ENCODE results near the gene SLC13A4. TPM values are rescaled to one million over a fixed set of nuclear protein-coding genes. Genes with fewer than 3 reads are reported as not detected.

Gene SLC13A4
- total RNA-seq, 1 donor from 2014 or later = not detected

DNA sequence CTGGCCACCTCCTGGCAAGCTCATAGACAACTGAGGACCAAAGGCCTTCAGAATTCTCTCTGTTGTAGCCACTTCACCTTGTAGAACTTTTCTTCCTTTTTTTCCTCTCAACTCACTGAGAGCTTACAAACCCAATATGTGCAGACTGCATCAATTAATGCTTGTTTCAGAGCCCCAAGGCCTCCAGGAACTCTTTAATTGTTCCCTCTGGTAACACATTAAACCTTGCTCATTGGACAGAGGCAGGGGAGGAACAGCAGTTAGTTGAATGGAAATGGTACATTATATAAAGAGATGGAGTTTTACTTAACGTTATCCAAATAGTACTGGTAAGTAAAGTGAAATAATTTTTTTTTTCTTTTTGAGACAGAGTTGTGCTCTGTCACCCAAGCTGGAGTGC lies 40.5 kb downstream of the SLC13A4 start:
- H3K27ac ChIP-seq = no peak overlapping the region
- DNase-seq (ENCODE audit: extremely low spot score in 2 of 2) = no peak
- intact Hi-C loops (cut with DNase I) = no loop called here
- H3K27me3 ChIP-seq = no peaks in the 10 kb centered on the region
- peaks cover 14% of the 10 kb centered on the region for H3K4me1 ChIP-seq
- no peaks in the 10 kb centered on the region for H3K9me3 ChIP-seq
- peaks cover 0 to 20% of the 10 kb centered on the region in 2 donors for H3K36me3 ChIP-seq
- no peak overlapping the region for H3K4me3 ChIP-seq
- TF ChIP-seq, protein P1, sequence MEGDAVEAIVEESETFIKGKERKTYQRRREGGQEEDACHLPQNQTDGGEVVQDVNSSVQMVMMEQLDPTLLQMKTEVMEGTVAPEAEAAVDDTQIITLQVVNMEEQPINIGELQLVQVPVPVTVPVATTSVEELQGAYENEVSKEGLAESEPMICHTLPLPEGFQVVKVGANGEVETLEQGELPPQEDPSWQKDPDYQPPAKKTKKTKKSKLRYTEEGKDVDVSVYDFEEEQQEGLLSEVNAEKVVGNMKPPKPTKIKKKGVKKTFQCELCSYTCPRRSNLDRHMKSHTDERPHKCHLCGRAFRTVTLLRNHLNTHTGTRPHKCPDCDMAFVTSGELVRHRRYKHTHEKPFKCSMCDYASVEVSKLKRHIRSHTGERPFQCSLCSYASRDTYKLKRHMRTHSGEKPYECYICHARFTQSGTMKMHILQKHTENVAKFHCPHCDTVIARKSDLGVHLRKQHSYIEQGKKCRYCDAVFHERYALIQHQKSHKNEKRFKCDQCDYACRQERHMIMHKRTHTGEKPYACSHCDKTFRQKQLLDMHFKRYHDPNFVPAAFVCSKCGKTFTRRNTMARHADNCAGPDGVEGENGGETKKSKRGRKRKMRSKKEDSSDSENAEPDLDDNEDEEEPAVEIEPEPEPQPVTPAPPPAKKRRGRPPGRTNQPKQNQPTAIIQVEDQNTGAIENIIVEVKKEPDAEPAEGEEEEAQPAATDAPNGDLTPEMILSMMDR (IDR thresholded peaks at IDR 0.05) = no peak
- no peak for TF ChIP-seq POLR2AphosphoS5 (IDR thresholded peaks at IDR 0.05; ENCODE audit: insufficient read depth in 1 of 2, low read depth in 1 of 2)

DNA sequence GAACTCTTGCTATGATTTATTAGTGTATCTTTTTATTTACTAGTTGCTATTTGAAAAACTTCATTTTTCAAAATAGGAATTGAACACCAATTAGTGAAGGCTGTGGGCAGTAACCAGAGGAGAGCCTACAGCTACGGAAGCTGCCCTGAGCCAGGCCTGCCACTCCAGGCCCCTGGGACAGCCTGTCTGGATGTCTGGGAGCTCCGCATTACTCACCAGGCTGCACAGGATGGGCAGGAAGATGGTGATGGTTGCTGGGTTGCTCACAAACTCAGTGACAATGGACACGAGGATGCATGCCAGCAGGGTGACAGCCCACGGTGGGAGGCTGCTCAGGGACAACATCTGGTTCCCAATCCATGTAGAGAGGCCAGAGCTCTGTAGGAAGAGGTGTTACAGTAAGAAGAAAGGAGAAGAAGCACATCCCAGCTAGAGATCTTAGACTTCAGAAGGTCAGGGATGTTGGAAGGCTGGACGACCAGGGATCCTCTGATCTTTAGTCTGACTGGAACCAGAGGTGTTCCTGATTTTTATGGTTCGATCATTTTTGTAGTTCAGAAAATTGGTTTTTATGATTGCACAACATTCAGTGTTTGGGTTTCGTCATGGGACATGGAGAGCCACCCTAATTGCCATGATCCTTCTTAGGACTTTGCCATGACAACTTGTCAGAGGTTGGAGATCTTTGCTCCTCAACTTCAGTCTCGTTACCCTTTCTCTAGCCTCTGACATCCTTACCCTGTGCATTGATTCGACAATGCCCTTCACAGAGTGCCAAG lies 42.5 kb downstream of the SLC13A4 start:
- peaks cover 0 to 4% of the 10 kb centered on the region in 2 donors for H3K36me3 ChIP-seq
- DNase-seq (ENCODE audit: extremely low spot score in 2 of 2) = no peak
- H3K9me3 ChIP-seq = no peaks in the 10 kb centered on the region
- intact Hi-C loops (cut with DNase I) = no loop called here
- TF ChIP-seq, protein P1 (IDR thresholded peaks at IDR 0.05) = no peak
- TF ChIP-seq POLR2A (IDR thresholded peaks at IDR 0.05) = no peak
- no peak for TF ChIP-seq POLR2AphosphoS5 (IDR thresholded peaks at IDR 0.05; ENCODE audit: insufficient read depth in 1 of 2, low read depth in 1 of 2)
- H3K27ac ChIP-seq = no peak overlapping the region
- peaks cover 14% of the 10 kb centered on the region for H3K4me1 ChIP-seq
- H3K27me3 ChIP-seq = no peaks in the 10 kb centered on the region
- no peak overlapping the region for H3K4me3 ChIP-seq

DNA sequence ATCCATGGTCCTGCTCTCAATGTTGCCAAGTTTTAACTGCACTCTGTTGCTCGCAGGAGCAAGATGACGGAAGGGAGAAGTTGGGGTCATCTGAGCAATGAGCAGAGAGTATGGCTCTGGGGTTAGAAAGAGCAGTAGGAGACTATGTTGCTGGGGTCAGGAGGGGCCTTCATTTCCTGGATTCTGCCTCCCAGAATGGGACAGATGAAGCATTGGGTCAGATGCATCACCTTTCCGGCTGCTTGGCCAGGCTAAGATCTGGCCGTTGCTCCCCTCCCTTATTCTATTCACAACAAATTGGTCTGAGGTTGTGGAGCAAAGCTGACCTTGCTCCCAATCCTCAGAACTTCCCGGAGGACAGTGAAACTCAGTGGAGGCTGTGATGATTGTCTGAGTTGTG lies 43.3 kb downstream of the SLC13A4 start:
- DNase-seq (ENCODE audit: extremely low spot score in 2 of 2) = no peak
- H3K27me3 ChIP-seq = no peaks in the 10 kb centered on the region
- H3K4me1 ChIP-seq = peaks cover 14% of the 10 kb centered on the region
- no peaks in the 10 kb centered on the region for H3K9me3 ChIP-seq
- intact Hi-C loops (cut with DNase I) = no loop called here
- no peak overlapping the region for H3K4me3 ChIP-seq
- TF ChIP-seq POLR2AphosphoS5 (IDR thresholded peaks at IDR 0.05; ENCODE audit: insufficient read depth in 1 of 2, low read depth in 1 of 2) = no peak
- TF ChIP-seq POLR2A (IDR thresholded peaks at IDR 0.05) = no peak
- TF ChIP-seq, protein P1 (IDR thresholded peaks at IDR 0.05) = no peak
- no peak overlapping the region for H3K27ac ChIP-seq
- peaks cover 0 to 2% of the 10 kb centered on the region in 2 donors for H3K36me3 ChIP-seq

DNA sequence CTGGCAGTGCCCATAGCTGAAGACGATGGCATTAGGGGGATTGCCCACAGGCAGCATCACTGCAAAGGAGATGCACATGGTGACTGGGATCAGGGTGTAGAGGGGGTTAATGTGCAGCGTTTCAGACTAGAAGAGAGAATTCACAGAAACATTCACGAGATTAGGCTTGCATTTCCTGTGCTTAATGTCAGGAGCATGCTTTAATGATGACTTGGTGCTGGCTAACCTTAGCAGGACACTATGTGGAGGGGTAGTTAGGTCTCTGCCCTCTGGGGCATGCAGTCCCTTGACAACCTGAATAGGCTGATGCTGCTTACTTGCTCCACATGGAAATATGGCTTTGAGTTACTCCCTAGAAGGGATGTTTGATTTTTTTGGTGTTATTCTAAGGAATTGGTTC lies 43.9 kb downstream of the SLC13A4 start:
- Histone ChIP-seq H3K9me3 (no peaks in the 10 kb centered on the region), H3K27me3 (no peaks in the 10 kb centered on the region), H3K36me3 (no peaks in the 10 kb centered on the region), H3K4me1 (peaks cover 19% of the 10 kb centered on the region), H3K4me3 (no peak overlapping the region), H3K27ac (no peak overlapping the region)
- no peak for TF ChIP-seq POLR2AphosphoS5 (IDR thresholded peaks at IDR 0.05; ENCODE audit: insufficient read depth in 1 of 2, low read depth in 1 of 2)
- no peak for DNase-seq (ENCODE audit: extremely low spot score in 2 of 2)
- intact Hi-C loops (cut with DNase I) = no loop called here

DNA sequence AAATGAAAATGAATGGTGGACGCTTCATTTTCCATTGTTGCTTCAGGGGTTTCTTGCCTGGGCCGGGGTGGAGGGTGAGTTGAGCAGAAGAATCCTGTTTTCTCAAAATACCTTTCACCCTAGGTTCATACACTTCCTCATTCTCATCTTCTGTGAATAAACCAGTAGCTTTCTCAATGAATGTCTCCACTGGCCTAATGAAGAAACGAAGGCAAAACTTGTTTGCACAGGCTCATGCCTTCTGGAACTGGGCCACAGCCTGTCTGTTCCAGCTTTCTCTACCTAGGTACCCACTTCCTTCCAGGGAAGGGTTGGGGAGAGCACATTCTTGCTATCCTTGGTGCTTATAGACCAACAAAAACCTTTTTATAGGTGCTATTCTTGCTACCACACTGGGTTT lies 44.4 kb downstream of the SLC13A4 start:
- Histone ChIP-seq H3K9me3 (no peaks in the 10 kb centered on the region), H3K4me3 (no peak overlapping the region), H3K36me3 (no peaks in the 10 kb centered on the region), H3K4me1 (peaks cover 22% of the 10 kb centered on the region), H3K27ac (no peak overlapping the region), H3K27me3 (no peaks in the 10 kb centered on the region)
- no peak for TF ChIP-seq POLR2A (IDR thresholded peaks at IDR 0.05)
- TF ChIP-seq, protein P1 (IDR thresholded peaks at IDR 0.05) = no peak
- no peak for TF ChIP-seq POLR2AphosphoS5 (IDR thresholded peaks at IDR 0.05; ENCODE audit: insufficient read depth in 1 of 2, low read depth in 1 of 2)
- no peak for DNase-seq (ENCODE audit: extremely low spot score in 2 of 2)
- intact Hi-C loops (cut with DNase I) = no loop called here
